Measurements from ENCODE around the gene PLEKHO2. TPM values are rescaled to one million over a fixed set of nuclear protein-coding genes. Genes with fewer than 3 reads are reported as not detected.

Gene PLEKHO2
- polyA plus RNA-seq, 1 of the 3 experiments (the other 2 are of a cell fraction) = 7.8 TPM

- Histone ChIP-seq H3K4me2 (no peak overlapping the region), H3K9me3 (no peaks in the 10 kb centered on the region), H3K9me2 (no peaks in the 10 kb centered on the region), H3K9ac (no peak overlapping the region), H3F3A (replicated peaks; ENCODE audit: insufficient read depth) (no peaks in the 10 kb centered on the region), H2AFZ (ENCODE audit: low read depth) (no peak overlapping the region), H3K4me1 (ENCODE audit: control insufficient read depth in 1 of 2, insufficient read depth in 2 of 2, low read depth in 1 of 2, low read length in 1 of 2) (peaks cover 0 to 4% of the 10 kb centered on the region in 2 experiments; a peak in 1 of 4 replicates), H4K20me1 (ENCODE audit: insufficient read depth) (no peaks in the 10 kb centered on the region), H3K36me3 (replicated peaks in 1 of 2; ENCODE audit: control insufficient read depth in 1 of 2, insufficient read depth in 2 of 2, low read length in 1 of 2) (no peaks in the 10 kb centered on the region), H3K27ac (ENCODE audit: low read depth in 2 of 2, low read length in 1 of 2) (no peak overlapping the region), H3K27me3 (ENCODE audit: insufficient read depth) (no peaks in the 10 kb centered on the region), H3K79me2 (ENCODE audit: insufficient read depth) (no peaks in the 10 kb centered on the region), H3K4me3 (ENCODE audit: low read depth in 2 of 2, low read length in 1 of 2) (no peak overlapping the region)
- DNase-seq = no peak
- TF ChIP-seq GATA2 (CRISPR knock-in tag; IDR thresholded peaks at IDR 0.05) (no peak), SMC3 (IDR thresholded peaks at IDR 0.05; ENCODE audit: low read depth, low read length) (no peak), FOXM1 (IDR thresholded peaks at IDR 0.05; ENCODE audit: low read depth) (no peak), EZH2phosphoT487 (IDR thresholded peaks at IDR 0.05; ENCODE audit: borderline replicate concordance, low read depth) (no peak), NFIC (IDR thresholded peaks at IDR 0.05; ENCODE audit: borderline replicate concordance) (no peak), SIN3A (IDR thresholded peaks at IDR 0.05; ENCODE audit: borderline replicate concordance, low read depth, low read length) (no peak), RXRA (IDR thresholded peaks at IDR 0.05; ENCODE audit: borderline replicate concordance, low read depth) (no peak), PBX3 (IDR thresholded peaks at IDR 0.05) (no peak), FOXJ3 (CRISPR knock-in tag; IDR thresholded peaks at IDR 0.05) (no peak)
- WGBS (ENCODE audit: low lambda C conversion rate) = 82% methylated on average over 13 of the region's 13 CpGs
- ChIA-PET CTCF (interaction anchor here (1.5 to 9.5 kb wide), 4 partner anchors 58 to 247 kb away, joined by 4 to 286 read pairs (median 30); no protein-coding TSS in a partner anchor), POLR2A (no interaction called here)
Measured at GRCh38 chr15:64807051-64807749, 34.5 kb upstream of the PLEKHO2 start.

- Histone ChIP-seq H2AFZ (ENCODE audit: low read depth) (no peak overlapping the region), H3K79me2 (ENCODE audit: insufficient read depth) (no peaks in the 10 kb centered on the region), H3K4me1 (ENCODE audit: control insufficient read depth in 1 of 2, insufficient read depth in 2 of 2, low read depth in 1 of 2, low read length in 1 of 2) (peaks cover 0 to 5% of the 10 kb centered on the region in 2 experiments; a peak in 2 of 4 replicates), H3K4me3 (ENCODE audit: low read depth in 2 of 2, low read length in 1 of 2) (no peak overlapping the region), H3K27me3 (ENCODE audit: insufficient read depth) (no peaks in the 10 kb centered on the region), H3F3A (replicated peaks; ENCODE audit: insufficient read depth) (no peaks in the 10 kb centered on the region), H3K27ac (ENCODE audit: low read depth in 2 of 2, low read length in 1 of 2) (no peak overlapping the region), H3K9me2 (no peaks in the 10 kb centered on the region), H3K36me3 (replicated peaks in 1 of 2; ENCODE audit: control insufficient read depth in 1 of 2, insufficient read depth in 2 of 2, low read length in 1 of 2) (no peaks in the 10 kb centered on the region), H4K20me1 (ENCODE audit: insufficient read depth) (no peaks in the 10 kb centered on the region), H3K4me2 (no peak overlapping the region), H3K9me3 (no peaks in the 10 kb centered on the region), H3K9ac (no peak overlapping the region)
- POLR2A ChIA-PET = no interaction called here
- WGBS (ENCODE audit: low lambda C conversion rate) = 80% methylated on average over 3 of the region's 6 CpGs
- CTCF ChIA-PET = interaction anchor here (1.5 to 9.5 kb wide), 6 partner anchors 19 to 246 kb away, joined by 4 to 286 read pairs (median 19); no protein-coding TSS in a partner anchor
- TF ChIP-seq ELF1 (IDR thresholded peaks at IDR 0.05) (no peak), RXRA (IDR thresholded peaks at IDR 0.05; ENCODE audit: borderline replicate concordance, low read depth) (no peak), TEAD4 (IDR thresholded peaks at IDR 0.05; ENCODE audit: borderline replicate concordance, insufficient read depth) (no peak), GATA2 (CRISPR knock-in tag; IDR thresholded peaks at IDR 0.05) (no peak), USF1 (IDR thresholded peaks at IDR 0.05; ENCODE audit: borderline replicate concordance, low read depth) (no peak), RFX5 (IDR thresholded peaks at IDR 0.05; ENCODE audit: low read length) (no peak), TCF12 (IDR thresholded peaks at IDR 0.05) (no peak)
- DNase-seq = no peak
Measured at GRCh38 chr15:64807751-64808222, 33.9 kb upstream of the PLEKHO2 start.
